NCI-H2227 (cell line): Measurements from ENCODE around the gene C16orf96.
A peak's percentile ranks its signal among the peaks of the same experiment; 100 is the strongest.

ENCODE experiments used
- DNase-seq: peaks from one replicate; lab custom pipeline; 2025; ENCODE audit not compliant: unreplicated experiment; lab: John Stamatoyannopoulos, UW

The C16orf96 gene

DNA sequence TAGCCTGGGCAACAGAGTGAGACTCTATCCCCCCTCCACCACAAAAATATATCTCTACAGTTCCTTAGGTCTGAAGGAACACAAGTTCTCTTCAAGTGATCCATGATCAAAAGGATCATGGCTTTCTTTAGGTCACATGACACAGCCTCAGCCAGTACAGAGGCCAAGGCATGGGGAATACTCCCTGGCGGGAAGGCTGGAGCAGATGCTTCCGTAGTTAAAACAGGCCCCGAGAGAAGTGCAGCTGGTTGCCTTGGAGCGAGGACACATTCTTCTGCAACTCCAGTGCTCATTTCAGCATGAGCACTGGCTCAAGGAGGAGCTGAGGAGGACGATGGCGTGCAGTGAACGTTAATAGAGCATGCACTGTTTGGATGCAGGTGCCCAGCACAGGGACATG lies 31.1 kb upstream of the C16orf96 start:
- DNase-seq: no peak

DNA sequence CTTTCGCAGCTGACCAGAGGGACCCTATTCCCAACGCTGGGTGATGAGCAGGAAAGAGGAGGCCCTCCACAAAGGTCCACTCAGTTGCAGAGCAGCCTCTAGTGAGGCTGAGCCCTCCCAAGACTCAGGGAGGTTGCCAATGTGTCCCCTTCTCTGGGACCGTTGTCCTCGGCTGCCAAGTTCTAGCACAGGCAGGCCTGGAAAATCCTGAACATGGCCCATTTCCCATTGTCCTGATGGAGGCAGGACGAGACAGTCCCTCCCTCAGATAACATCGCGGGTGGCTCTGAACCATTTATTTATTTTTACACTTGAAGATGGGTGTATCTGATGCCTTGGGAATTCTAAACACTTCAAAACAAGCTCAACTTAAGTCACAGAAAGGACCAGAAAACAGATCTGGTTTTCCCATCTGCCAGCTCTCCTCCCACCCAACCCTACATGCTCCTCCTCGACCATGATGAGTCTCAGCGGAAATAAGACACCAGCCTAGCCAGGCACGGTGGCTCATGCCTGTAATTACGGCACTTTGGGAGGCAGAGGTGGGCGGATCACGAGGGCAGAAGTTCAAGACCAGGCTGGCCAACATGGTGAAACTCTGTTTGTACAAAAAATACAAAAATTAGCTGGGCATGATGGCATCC lies 30.4 kb upstream of the C16orf96 start:
- no peak for DNase-seq

DNA sequence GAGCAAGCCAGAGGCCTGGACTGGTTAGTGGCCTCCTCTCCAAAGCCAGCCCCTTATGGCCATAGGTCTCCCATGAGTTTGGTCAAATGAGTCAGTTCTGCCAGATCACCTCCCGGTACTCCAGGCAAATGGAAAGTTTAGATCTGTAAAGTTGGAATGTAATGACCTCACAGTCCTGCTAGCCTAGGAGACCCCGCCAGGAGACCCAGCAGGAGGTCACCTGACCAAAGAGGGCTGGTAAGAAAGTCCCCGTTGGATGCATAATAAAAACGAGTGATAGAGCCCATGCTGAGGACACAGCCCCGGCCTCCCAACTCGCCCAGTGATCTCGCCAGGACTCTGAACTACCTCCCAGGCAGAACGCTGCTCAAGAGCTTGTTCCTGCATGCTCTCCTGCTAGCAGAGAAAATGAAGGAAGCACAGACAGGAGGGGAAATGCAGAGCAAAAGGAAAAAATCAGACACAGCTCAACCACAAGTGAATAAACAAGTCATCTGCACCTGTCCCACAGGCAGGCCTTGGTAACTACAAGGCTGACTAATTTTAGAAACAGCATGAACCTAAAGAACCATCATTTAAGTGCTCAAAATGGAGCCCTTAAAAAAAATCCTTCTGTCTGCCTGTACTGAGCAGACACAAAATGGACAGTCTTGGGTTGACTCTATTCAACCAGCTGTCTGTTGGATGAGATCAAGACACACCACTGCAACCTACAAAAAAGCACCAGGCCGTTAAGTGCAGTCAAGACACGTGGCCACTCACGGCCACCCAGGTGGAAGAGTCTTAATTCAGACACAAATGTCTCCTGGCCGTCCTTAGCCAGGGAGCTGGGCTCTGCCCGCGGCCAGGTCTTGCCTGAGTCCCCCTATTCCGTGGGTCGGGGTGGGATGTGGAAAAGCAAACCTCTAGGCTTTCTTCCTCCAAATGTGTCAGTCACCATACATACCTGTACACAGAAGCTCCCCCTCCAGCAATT lies 26.8 kb upstream of the C16orf96 start:
- peak; percentile 22 for DNase-seq

- no peak for DNase-seq
These were observed 24.3 kb upstream of the C16orf96 start for GRCh38 chr16:4531811-4532210.

- DNase-seq: no peak
These were observed 23.9 kb upstream of the C16orf96 start for GRCh38 chr16:4532238-4532637.

GRCh38 chr16:4533490-4533889 lies 22.6 kb upstream of the C16orf96 start:
- no peak for DNase-seq

- no peak for DNase-seq
These were observed 21.9 kb upstream of the C16orf96 start for GRCh38 chr16:4534151-4534790.

GRCh38 chr16:4535627-4536108 lies 20.5 kb upstream of the C16orf96 start:
- no peak for DNase-seq

GRCh38 chr16:4536391-4537106 lies 19.6 kb upstream of the C16orf96 start:
- DNase-seq: no peak

GRCh38 chr16:4537376-4538343 lies 18.5 kb upstream of the C16orf96 start:
- peak; percentile 29 for DNase-seq

GRCh38 chr16:4538350-4539235 lies 17.5 kb upstream of the C16orf96 start, which contains the start of gene CDIP1:
CDIP1 (minus strand) TSS chr16:4538773; CDS start chr16:4514130, 24,643 bp downstream.
- peak; percentile 98 for DNase-seq

DNA sequence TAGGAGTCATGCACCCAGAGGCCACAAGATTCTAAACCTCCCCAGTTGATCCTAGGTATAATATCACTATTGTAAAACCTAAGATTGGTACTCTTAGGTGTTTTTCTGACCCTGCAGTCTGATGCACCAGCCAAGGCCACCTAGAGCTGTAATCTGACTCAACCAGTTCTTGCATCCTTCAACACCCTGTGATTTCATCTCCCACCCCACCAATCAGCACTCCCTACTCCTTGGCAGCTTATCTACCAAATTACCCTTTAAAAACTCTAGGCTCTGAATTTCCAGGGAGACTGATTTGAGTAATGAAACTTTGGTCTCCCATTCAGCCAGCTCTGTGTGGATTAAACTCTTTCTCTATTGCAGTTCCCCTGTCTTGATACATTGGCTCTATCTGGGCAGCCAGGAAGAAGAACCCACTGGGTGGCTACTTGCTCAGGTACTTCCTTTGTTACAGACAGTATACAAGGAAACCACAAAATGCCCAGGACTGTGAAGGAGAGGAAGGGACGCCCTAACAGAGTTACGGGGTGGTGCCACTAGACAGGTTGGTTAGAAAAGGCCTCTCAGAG lies 16.3 kb upstream of the C16orf96 start:
- no peak for DNase-seq

- peak; percentile 22 for DNase-seq
These were observed 11.7 kb upstream of the C16orf96 start for GRCh38 chr16:4544473-4544872.

- DNase-seq: no peak
These were observed 8.0 kb upstream of the C16orf96 start for GRCh38 chr16:4548124-4548523.

DNA sequence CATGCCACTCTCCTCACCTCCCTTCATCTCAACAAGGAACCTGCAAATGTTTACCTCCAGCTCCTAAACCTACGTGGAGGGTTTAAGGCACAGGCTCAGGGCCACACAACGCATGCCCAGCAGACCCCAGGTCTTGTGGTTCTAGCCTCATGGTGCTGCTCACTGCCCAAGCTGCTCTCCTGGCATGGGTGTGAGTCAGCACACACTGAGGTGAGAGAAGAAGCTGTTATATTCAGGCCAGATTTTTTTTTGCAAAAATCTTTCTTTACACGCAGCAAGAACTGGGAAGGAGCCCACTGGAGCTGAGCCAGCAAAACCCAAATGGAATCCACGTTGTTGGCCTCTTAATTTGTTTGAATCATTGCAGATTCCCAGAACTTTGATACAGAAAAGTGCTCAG lies 5.5 kb upstream of the C16orf96 start:
- no peak for DNase-seq

GRCh38 chr16:4552541-4552940 lies 3.6 kb upstream of the C16orf96 start:
- no peak for DNase-seq

- DNase-seq: no peak
These were observed 440 bp downstream of the C16orf96 start for GRCh38 chr16:4556580-4556979.

- DNase-seq: no peak
These were observed 1.8 kb downstream of the C16orf96 start for GRCh38 chr16:4557973-4558372.
